Hematopoietic multipotent progenitor cell treated with erythropoietin and hydrocortisone succinate and interleukin-3 and kit ligand, for 17 days (in vitro differentiated cells): ENCODE results near the gene MED29.

Experiments used
- DNase-seq: peaks from one replicate; pipeline ENCODE4 v3.0.0-alpha.2; 2015; ENCODE audit warnings: low spot score

Gene MED29, protein sequence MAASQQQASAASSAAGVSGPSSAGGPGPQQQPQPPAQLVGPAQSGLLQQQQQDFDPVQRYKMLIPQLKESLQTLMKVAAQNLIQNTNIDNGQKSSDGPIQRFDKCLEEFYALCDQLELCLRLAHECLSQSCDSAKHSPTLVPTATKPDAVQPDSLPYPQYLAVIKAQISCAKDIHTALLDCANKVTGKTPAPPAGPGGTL

DNA sequence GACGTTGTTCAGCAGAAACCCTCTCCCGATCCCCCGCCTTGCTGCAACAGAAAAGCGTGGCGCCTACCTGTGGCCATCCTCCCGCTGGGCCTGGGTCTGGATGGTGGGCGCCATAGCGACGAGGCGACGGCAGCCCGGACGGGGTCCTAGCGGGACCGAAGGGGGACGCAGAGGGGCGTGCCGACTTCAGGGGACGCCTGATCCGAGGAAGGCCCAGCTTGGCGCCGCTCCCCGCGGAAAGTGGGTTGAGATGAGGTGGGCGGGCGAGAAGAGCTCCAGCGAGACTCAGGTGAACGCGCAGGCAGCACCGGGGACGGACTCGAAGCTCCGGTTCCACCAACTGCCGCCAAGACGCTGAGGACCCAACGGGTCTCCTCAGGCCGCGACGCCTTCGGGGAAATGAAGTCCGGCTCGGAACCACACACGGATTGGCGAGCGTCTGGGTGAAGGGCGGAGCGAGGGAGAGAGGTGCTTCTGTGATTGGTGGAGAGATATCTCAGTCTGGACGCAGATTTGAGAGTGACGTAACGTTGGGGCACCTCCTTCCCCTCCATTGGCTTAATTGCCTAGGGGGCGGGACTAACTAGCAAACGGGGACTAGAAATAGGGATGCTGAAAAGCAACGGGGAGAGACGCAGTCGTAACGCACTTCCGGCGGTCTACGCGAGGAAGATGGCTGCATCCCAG is at the start of gene MED29, which contains the start of gene PAF1:
Gene MED29 (plus strand): TSS at position 628 of the 687 bp plus-strand sequence. CDS start 45 bp downstream, at position 673.
Gene PAF1 (minus strand): TSS at position 356 of the 687 bp plus-strand sequence. CDS start 242 bp downstream, at position 114.
- DNase-seq: peak; percentile 100

- DNase-seq: peak; percentile 99
These were observed 49.2 kb upstream of the MED29 start, which contains the start of gene SAMD4B for GRCh38 chr19:39341719-39342604. Gene SAMD4B, plus strand, starts transcription at chr19:39342421. Its CDS starts 14,473 bp downstream, at chr19:39356894.

DNA sequence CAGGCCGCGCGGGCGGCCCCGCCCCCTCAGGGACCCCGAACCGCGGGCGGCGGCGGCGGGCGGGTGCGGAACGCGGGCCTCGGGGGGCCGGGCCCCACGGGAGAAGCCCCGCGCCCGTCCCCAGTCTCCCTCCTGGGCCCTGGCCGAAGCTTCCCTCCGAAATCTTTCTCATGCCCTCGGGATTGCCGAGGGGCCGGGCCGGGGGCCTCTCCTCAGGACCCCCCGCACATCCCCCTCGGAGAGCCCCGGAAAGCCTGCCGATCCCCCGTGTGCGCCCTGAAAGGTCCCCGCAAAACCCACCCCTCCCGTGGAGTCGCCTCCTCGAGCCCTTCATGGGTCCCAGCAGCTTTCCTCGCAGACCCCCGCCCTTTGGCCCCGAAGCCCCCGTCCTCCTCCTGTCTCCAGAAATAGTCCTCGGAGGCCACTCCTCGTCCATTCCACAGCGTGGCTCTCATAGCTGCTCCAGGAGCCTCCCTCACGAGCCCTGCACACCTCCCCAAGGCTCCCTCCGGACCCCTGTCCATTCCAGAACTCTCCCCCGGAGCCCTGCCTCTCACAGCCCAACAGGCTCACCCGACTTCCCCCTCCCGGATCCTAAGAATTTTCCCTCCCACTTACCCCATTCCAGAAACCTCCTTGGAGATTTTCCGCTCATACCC is 48.4 kb upstream of the MED29 start:
- DNase-seq: no peak

DNA sequence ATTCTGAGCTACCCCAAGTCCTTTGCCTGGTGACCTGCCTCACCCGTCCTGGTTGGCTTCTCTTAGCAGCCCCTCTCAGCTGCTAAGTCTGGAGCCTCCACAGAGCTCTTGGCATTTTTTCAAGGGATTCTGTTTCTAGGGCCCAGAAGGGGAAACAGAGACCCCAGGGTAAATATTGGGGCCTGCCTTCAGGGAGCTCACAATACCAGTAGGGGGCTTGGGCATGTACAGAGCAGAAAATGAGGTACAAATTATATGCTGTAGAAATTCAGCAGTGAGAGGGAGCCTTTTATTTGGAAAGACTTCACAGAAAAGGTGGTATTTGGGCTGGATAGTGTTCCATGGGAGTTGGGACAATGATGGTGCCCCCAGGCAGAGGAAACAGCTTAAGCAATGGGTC is 45.2 kb upstream of the MED29 start:
- DNase-seq: no peak

DNA sequence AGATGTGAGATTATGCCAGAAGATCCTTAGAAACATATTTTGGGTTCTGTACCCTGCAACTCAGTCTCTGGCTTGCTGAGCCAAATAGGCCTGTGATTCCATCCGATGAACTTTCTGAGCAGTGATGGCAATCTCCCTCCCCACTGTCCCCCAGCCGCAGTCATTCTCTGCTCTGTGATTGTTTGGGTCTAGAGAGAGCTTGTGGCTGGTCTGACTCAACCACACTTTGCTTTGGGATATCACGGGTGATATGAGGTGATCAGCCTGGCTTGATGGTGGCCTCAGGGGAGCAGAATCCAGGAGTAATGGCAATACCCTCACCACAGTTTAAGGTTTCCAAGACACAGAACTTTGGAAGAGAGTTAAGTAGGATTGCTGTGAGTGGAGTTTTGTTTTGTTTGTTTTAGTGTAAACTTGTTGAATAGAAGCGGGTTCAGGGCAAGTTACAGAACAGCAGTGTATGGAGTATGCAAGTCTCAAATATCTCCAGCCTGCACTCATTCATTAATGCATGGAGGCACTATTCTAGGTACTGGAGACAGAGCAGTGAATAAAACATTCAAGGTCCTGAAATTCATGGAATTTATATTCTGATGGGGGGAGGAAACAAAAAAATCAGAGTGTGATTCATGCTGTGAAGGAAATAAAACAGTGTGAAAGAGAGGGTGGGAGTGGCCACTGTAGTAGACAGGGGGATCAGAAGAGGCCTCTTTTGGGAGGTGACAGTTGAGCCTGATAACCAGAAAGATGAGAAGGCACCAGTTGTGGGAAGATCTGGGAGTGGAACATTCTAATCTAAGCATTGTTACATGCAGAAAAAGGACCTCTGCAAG is 43.6 kb upstream of the MED29 start:
- DNase-seq: no peak

GRCh38 chr19:39349326-39349725 is 41.9 kb upstream of the MED29 start:
- DNase-seq: no peak

GRCh38 chr19:39350156-39350555 is 41.0 kb upstream of the MED29 start:
- DNase-seq: no peak

- no peak for DNase-seq
These were observed 39.6 kb upstream of the MED29 start for GRCh38 chr19:39351537-39352064.

- no peak for DNase-seq
These were observed 38.6 kb upstream of the MED29 start for GRCh38 chr19:39352381-39353255.

GRCh38 chr19:39355253-39355652 is 35.9 kb upstream of the MED29 start:
- no peak for DNase-seq

GRCh38 chr19:39356073-39356472 is 35.1 kb upstream of the MED29 start:
- no peak for DNase-seq

GRCh38 chr19:39356647-39357046 is 34.5 kb upstream of the MED29 start:
- DNase-seq: no peak

DNA sequence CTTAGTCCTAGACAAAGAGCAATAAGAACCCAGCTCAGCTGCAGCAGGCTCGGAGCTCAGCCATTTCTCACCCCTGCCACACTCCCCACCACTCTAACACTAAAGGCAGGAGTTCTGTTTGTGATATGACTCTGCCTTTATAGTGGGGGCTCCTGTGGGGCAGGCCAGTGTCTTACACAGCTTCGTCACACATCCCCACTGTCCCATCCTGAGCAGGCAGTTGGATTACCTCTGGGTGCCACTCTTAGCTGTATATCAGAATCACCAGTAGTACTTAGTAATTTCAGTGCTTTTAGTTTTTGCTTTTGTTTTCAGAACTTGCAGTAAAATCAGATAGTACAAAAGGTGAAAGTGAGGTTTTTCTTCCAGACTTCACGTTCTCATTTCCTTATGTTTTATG is 32.2 kb upstream of the MED29 start:
- DNase-seq: no peak

DNA sequence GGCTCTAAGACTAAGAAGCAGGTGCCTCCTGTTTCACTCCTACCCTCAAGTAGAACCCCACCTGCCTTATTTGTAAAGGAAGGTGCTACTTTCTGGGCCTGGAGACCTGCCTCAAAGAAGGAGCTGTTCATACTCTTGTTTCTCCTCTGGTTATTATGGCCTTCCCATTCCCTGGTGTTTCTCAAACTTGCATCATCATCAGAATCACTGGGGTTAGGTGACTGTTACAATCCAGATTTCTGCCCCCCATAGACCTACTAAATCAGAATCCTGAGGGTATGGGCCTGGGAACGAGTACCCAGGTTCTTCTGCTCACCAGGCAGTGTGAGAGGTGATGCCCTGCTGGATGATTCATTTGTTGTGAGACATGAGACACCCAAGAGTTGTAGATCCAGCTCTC is 30.6 kb upstream of the MED29 start:
- no peak for DNase-seq

DNA sequence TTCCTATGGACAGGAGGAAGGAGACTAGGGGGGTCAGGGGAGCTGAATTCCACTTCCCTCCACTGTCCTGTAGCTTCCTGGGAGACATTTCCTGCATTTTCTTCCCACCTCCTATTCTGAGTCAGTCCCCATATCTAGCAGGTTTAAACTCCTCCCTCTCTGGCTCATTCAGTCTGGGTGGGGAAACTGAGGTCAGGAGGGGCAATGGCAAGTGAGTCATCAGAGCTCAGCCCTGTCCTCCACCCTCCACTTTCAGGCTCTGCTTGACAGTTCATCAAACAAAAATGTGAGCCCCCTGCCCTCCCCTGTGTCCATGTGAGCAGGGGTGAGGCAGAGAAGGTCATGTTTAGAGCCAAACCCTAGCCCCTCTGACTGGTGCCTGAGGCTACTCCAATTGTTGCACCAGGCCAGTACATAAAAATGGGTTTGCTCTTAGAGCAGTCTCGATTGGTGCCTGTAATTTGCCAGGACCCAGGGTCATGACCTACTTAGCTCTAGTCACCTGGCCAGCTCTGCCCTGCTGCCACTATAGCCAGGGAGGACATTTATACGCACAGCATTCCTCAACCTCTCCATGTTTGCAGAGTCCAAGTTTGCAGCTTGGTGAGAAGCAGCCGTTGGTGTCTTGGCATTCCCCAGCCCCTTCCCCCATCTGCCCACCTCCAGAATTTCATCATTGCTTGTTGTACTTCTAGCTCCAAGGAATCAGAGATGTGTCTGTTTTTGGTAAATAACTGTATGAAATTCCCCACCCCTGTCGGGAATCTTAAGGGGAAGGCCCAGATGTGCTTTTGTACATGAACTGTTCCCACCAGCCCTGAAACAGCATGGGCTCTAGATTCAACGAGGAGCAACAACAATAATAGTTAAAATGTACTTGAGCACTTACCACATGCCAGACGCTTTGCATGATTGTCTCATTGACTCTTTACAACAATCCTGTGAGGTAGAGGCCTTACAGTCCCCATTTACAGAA is 28.2 kb upstream of the MED29 start:
- DNase-seq: no peak

GRCh38 chr19:39363901-39364457 is 27.2 kb upstream of the MED29 start:
- DNase-seq: peak; percentile 52

GRCh38 chr19:39365531-39365930 is 25.6 kb upstream of the MED29 start:
- no peak for DNase-seq

GRCh38 chr19:39369200-39369599 is 22.0 kb upstream of the MED29 start:
- DNase-seq: no peak
